Hepatocyte (in vitro differentiated cells): Measurements from ENCODE around the gene EGLN3. TPM values are rescaled to one million over a fixed set of nuclear protein-coding genes. Genes with fewer than 3 reads are reported as not detected.

Source experiments
- DNase-seq: peaks from one replicate; pipeline ENCODE4 v3.0.0-alpha.2; 2016; ENCODE audit warnings: low spot score
- H2AFZ ChIP-seq: fragments of 200-600 bp; sonication (generic); 2 replicates; pipeline ENCODE4 v1.6.0; 2016; ENCODE audit warnings: antibody characterized with exemption, mild to moderate bottlenecking
- H3K27ac ChIP-seq: fragments of 200-600 bp; sonication (generic); 2 replicates; pipeline ENCODE4 v1.5.1; 2016; ENCODE audit warnings: mild to moderate bottlenecking
- H3K27me3 ChIP-seq: fragments of 200-600 bp; sonication (generic); 2 replicates; pipeline ENCODE4 v1.6.1; 2016
- H3K36me3 ChIP-seq: fragments of 200-600 bp; sonication (generic); replicated peaks from 2 replicates; pipeline ENCODE4 v1.5.1; 2016; ENCODE audit warnings: low read depth; ENCODE audit not compliant: insufficient read depth
- H3K4me1 ChIP-seq: fragments of 200-600 bp; sonication (generic); 2 replicates; pipeline ENCODE4 v1.5.1; 2016; ENCODE audit warnings: mild to moderate bottlenecking, moderate library complexity; ENCODE audit not compliant: insufficient read depth
- H3K4me2 ChIP-seq: fragments of 200-600 bp; sonication (generic); 2 replicates; pipeline ENCODE4 v1.6.0; 2016
- H3K4me3 ChIP-seq: fragments of 200-600 bp; sonication (generic); 2 replicates; pipeline ENCODE4 v1.5.1; 2016; ENCODE audit warnings: mild to moderate bottlenecking
- H3K79me2 ChIP-seq: fragments of 200-600 bp; sonication (generic); 2 replicates; pipeline ENCODE4 v1.6.0; 2017; ENCODE audit warnings: mild to moderate bottlenecking
- H3K9me2 ChIP-seq: fragments of 200-600 bp; sonication (generic); replicated peaks from 2 replicates; pipeline ENCODE4 v1.6.0; 2017; ENCODE audit warnings: mild to moderate bottlenecking; ENCODE audit not compliant: insufficient read depth
- H3K9me3 ChIP-seq: fragments of 200-600 bp; sonication (generic); 2 replicates; pipeline ENCODE4 v1.5.1; 2016; ENCODE audit warnings: low read depth, mild to moderate bottlenecking
- H4K20me1 ChIP-seq: fragments of 200-600 bp; sonication (generic); 2 replicates; pipeline ENCODE4 v1.6.0; 2016; ENCODE audit warnings: mild to moderate bottlenecking; ENCODE audit not compliant: insufficient read depth, poor library complexity, severe bottlenecking
- CTCF ChIP-seq: fragments of 200-600 bp; sonication (generic); IDR thresholded peaks from 2 replicates; pipeline ENCODE4 v1.5.1; 2016; ENCODE audit warnings: antibody characterized with exemption, mild to moderate bottlenecking; ENCODE audit not compliant: poor library complexity
- EZH2 ChIP-seq: fragments of 200-600 bp; sonication (generic); IDR thresholded peaks from 2 replicates; pipeline ENCODE4 v1.6.1; 2016; ENCODE audit warnings: antibody characterized with exemption, mild to moderate bottlenecking, borderline replicate concordance
- EZH2phosphoT487 ChIP-seq: fragments of 200-600 bp; sonication (generic); IDR thresholded peaks from one replicate; pipeline ENCODE4 v1.6.1; 2018; ENCODE audit warnings: antibody characterized with exemption, mild to moderate bottlenecking, low read depth, moderate library complexity; ENCODE audit not compliant: unreplicated experiment, severe bottlenecking
- WGBS: methylation state at CpG from one replicate; pipeline ENCODE4 v1.1.6; 2016; ENCODE audit warnings: low lambda C conversion rate; ENCODE audit errors: missing lambda C conversion rate; 5-methylcytosine and 5-hydroxymethylcytosine counted together
- polyA plus RNA-seq: library from polyadenylated mRNA; unstranded; fragments of >200 nt; fragmentation: Nextera tagmentation; extraction: Ambion mirVana; gene quantifications from 2 replicates; pipeline ENCODE4 v1.2.1, GENCODE V29; 2016
- total RNA-seq: library from RNA; depleted of rRNA; stranded (reverse); fragments of >200 nt; gene quantifications from 2 replicates; pipeline ENCODE4 v1.2.3, GENCODE V29; 2014

EGLN3 gene
- total and polyA plus RNA-seq, 2 experiments from 2014 or later = 11.9 to 17.2 TPM

DNA sequence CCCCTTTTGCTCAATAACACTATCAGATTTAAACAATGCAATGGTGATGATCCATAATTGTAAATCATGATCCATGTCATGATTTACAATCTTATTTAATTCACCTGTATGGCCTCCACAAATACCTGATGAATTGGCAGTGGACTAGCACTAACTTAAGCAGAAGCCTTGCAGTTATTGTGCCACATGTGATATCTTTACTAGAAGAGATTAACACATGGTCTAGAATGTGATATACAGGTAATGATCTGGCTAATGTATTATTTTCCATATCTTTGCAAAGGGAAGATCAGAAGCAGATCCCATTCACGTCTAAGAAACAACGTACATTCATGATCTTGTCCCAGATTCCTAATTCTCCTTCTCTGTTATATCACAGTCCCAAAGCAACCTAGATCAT lies 66.0 kb downstream of the EGLN3 start:
- Histone ChIP-seq H3K27ac (no peak overlapping the region), H3K4me2 (no peak overlapping the region), H3K9me3 (no peaks in the 10 kb centered on the region), H3K79me2 (no peaks in the 10 kb centered on the region), H3K9me2 (no peaks in the 10 kb centered on the region), H3K27me3 (no peaks in the 10 kb centered on the region), H2AFZ (no peak overlapping the region), H3K4me3 (no peak overlapping the region), H3K4me1 (no peaks in the 10 kb centered on the region), H4K20me1 (no peaks in the 10 kb centered on the region), H3K36me3 (no peaks in the 10 kb centered on the region)
- 86% methylated on average over 2 of the region's 2 CpGs for WGBS
- no peak for DNase-seq
- TF ChIP-seq CTCF = no peak
- no peak for TF ChIP-seq EZH2phosphoT487

- WGBS = 75% methylated on average over 1 of the region's 1 CpG
- no peak for TF ChIP-seq EZH2phosphoT487
- no peak for TF ChIP-seq CTCF
- TF ChIP-seq EZH2 = no peak
- H3K36me3 ChIP-seq = no peaks in the 10 kb centered on the region
These were observed 70.5 kb downstream of the EGLN3 start for GRCh38 chr14:33880330-33880729.

GRCh38 chr14:33879684-33880286 lies 71.1 kb downstream of the EGLN3 start:
- Histone ChIP-seq H4K20me1 (no peaks in the 10 kb centered on the region), H3K4me1 (no peaks in the 10 kb centered on the region), H3K36me3 (no peaks in the 10 kb centered on the region), H3K79me2 (no peaks in the 10 kb centered on the region), H3K9me3 (peaks cover 10% of the 10 kb centered on the region), H2AFZ (no peak overlapping the region), H3K27ac (no peak overlapping the region), H3K9me2 (no peaks in the 10 kb centered on the region), H3K27me3 (no peaks in the 10 kb centered on the region), H3K4me3 (no peak overlapping the region), H3K4me2 (no peak overlapping the region)
- no peak for DNase-seq
- 96% methylated on average over 3 of the region's 3 CpGs for WGBS
- no peak for TF ChIP-seq CTCF

More at GRCh38 chr14:33880330-33880729, 70.5 kb downstream of the EGLN3 start:
- Histone ChIP-seq H3K4me3 (no peak overlapping the region), H3K4me2 (no peak overlapping the region), H3K27me3 (no peaks in the 10 kb centered on the region), H3K79me2 (no peaks in the 10 kb centered on the region), H3K27ac (no peak overlapping the region), H4K20me1 (no peaks in the 10 kb centered on the region), H3K9me2 (no peaks in the 10 kb centered on the region), H3K4me1 (no peaks in the 10 kb centered on the region), H2AFZ (no peak overlapping the region), H3K9me3 (peaks cover 10% of the 10 kb centered on the region)
- no peak for DNase-seq

DNA sequence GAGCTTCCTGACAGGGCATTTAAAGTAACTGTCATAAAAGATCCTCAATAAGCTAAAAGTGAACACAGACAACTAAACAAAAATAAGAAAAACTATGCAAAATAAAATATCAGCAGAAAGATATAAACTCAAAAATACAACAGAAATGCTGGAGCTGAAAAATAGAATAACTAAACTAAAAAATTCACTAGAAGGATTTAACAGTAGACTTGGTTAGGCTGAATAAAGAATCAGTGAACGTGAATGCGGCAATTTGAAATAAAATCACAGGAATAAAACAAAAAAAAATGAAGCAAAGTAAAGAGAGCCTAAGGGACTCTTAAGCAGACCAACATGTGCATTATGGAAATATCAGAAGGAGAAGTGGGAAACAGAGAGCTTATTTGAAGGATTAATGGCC lies 74.6 kb downstream of the EGLN3 start:
- Histone ChIP-seq H3K4me1 (no peaks in the 10 kb centered on the region), H3K27ac (no peak overlapping the region), H3K4me2 (no peak overlapping the region), H3K9me2 (no peaks in the 10 kb centered on the region), H3K27me3 (no peaks in the 10 kb centered on the region), H2AFZ (no peak overlapping the region), H3K4me3 (no peak overlapping the region), H4K20me1 (no peaks in the 10 kb centered on the region), H3K79me2 (no peaks in the 10 kb centered on the region), H3K36me3 (no peaks in the 10 kb centered on the region), H3K9me3 (peaks cover 10% of the 10 kb centered on the region)
- no peak for DNase-seq
- 95% methylated on average over 2 of the region's 2 CpGs for WGBS
- TF ChIP-seq EZH2phosphoT487 (no peak), EZH2 (no peak), CTCF (no peak)
